H7 (cell line): Measurements from ENCODE around the gene GULP1. TPM values are rescaled to one million over a fixed set of nuclear protein-coding genes. Genes with fewer than 3 reads are reported as not detected.

Source experiments
- DNase-seq: peaks from one replicate; pipeline ENCODE4 v3.0.0; 2012
- H3K27me3 ChIP-seq: 2 replicates; pipeline ENCODE4 v1.6.0; 2011; ENCODE audit warnings: mild to moderate bottlenecking, low read length; ENCODE audit not compliant: control insufficient read depth, insufficient read depth
- H3K36me3 ChIP-seq: replicated peaks from 2 replicates; pipeline ENCODE4 v1.5.1; 2011; ENCODE audit warnings: low read length; ENCODE audit not compliant: control insufficient read depth, insufficient read depth
- H3K4me3 ChIP-seq: 2 replicates; pipeline ENCODE4 v1.5.1; 2011; ENCODE audit warnings: low read depth, mild to moderate bottlenecking, control low read depth, low read length, moderate library complexity; ENCODE audit not compliant: insufficient read depth
- total RNA-seq: library from RNA; depleted of rRNA; stranded (reverse); fragments of >200 nt; shearing (Covaris generic); gene quantifications from 2 replicates; pipeline ENCODE4 v1.2.3, GENCODE V29; 2014

GULP1 gene
- total RNA-seq, 1 experiment from 2014 or later = 49.4 TPM

DNA sequence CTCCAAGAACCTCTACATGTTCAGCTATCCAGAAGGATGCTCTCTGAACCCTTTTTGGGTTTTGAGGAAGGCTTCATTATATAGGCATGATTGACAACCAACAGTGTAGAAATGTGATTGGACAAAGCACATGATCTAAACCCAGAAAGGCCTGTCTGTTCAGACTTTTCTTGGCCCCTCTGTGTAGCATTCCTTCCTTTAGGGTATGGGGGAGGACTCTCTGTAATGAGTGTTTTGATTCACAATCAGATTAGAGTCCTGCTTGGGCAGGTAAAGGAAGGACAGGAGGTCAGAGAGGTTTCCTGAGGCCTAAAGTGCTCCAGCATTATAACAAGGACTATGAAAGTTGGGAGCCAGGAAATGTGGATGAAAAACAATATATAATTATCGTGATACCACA lies 13.6 kb downstream of the GULP1 start:
- DNase-seq = no peak
- Histone ChIP-seq H3K4me3 (no peak overlapping the region), H3K36me3 (no peaks in the 10 kb centered on the region), H3K27me3 (no peaks in the 10 kb centered on the region)

DNA sequence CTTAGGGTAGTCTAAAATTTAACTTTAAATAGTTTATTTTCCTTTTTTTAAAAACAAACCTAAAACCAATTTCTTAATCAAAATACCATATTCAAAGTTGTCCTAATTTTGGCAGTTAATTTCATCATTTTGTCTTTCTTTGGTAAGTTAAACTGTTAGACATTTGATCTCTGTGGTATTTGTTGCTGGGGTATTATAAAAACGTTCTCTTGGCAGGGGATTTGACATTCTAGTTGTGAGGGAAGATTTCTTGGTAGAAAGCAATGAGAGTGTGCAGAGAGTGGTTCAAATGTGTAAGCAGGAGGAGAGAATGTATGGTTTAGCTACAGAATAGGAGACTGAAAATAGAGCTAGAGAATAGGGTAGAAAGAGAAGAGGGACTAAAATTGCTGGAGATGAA lies 14.6 kb downstream of the GULP1 start:
- Histone ChIP-seq H3K36me3 (no peaks in the 10 kb centered on the region), H3K27me3 (no peaks in the 10 kb centered on the region), H3K4me3 (no peak overlapping the region)
- DNase-seq = no peak

DNA sequence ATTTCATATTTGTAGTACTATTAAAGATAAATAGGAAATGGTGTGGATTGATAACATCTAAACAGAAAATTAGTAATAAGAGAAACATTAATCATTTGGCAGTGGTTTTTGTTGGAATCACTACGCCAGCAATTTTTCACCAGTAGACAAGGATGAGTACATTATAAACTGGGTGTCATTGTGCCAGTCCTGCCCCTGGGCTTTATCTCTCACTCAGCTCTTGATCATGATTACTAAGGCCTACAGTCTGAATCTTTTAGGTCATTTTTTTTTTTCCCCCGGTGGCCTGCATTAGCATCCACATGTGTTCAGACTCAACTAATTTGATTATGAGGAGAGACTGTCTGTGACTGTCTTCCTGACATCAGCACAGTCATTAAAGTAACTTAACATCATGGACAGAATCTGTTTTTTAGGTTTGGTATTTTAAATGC lies 16.2 kb downstream of the GULP1 start:
- no peaks in the 10 kb centered on the region for H3K27me3 ChIP-seq
- H3K36me3 ChIP-seq = 0 out of 2 replicates have a peak, but pooled peaks cover 1% of the 10 kb centered on the region
- H3K4me3 ChIP-seq = no peak overlapping the region
- DNase-seq = no peak

GRCh38 chr2:188308483-188308882 lies 16.8 kb downstream of the GULP1 start:
- DNase-seq = no peak
- Histone ChIP-seq H3K4me3 (no peak overlapping the region), H3K27me3 (no peaks in the 10 kb centered on the region), H3K36me3 (0 out of 2 replicates have a peak, but pooled peaks cover 1% of the 10 kb centered on the region)

DNA sequence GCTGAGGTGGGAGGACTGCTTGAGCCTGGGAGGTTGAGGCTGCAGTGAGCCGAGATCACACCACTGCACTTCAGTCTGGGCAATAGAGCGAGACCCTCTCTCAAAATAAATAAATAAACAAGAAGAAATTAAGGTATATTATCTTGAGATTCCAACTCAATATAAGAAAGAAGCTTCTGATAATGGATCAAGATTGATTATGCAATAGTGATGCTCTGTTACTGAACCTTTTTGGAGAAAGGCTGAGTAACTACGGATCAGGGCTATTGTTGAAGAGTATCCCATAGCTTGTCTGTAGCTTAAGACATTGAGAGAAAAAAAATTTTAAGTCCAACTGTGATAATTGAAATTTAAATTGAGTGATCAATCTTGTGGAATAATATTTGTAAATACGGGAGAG lies 17.7 kb downstream of the GULP1 start:
- Histone ChIP-seq H3K27me3 (no peaks in the 10 kb centered on the region), H3K4me3 (no peak overlapping the region)
- DNase-seq = no peak

GRCh38 chr2:188314314-188315054 lies 22.8 kb downstream of the GULP1 start:
- Histone ChIP-seq H3K4me3 (no peak overlapping the region), H3K27me3 (no peaks in the 10 kb centered on the region), H3K36me3 (0 out of 2 replicates have a peak, but pooled peaks cover 1% of the 10 kb centered on the region)
- no peak for DNase-seq

More for the DNA sequence above, 17.7 kb downstream of the GULP1 start:
- 0 out of 2 replicates have a peak, but pooled peaks cover 1% of the 10 kb centered on the region for H3K36me3 ChIP-seq

GRCh38 chr2:188315750-188316149 lies 24.1 kb downstream of the GULP1 start:
- Histone ChIP-seq H3K4me3 (no peak overlapping the region), H3K27me3 (no peaks in the 10 kb centered on the region), H3K36me3 (0 out of 2 replicates have a peak, but pooled peaks cover 1% of the 10 kb centered on the region)
- no peak for DNase-seq

DNA sequence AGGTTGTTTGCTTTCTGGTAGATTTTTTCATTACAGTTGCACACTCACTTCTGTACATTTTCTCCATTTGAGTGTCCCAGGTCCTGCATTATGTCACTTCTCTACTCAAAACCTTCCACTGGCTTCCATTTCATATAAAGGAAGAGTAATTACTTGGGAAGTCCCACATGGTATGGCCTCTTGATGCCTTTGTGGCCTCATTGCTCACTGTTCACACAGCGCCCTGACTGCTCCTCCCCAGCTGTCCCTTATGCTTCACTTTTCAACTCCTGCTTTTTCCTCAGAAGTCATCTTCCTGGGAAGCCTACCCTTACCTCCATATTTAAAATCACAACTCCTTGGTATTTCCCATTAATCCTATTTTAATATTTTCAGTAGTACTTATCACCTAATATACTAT lies 24.7 kb downstream of the GULP1 start:
- DNase-seq = no peak
- no peak overlapping the region for H3K4me3 ChIP-seq

GRCh38 chr2:188316791-188317423 lies 25.2 kb downstream of the GULP1 start:
- DNase-seq = no peak
- Histone ChIP-seq H3K27me3 (no peaks in the 10 kb centered on the region), H3K36me3 (0 out of 2 replicates have a peak, but pooled peaks cover under 1% of the 10 kb centered on the region), H3K4me3 (no peak overlapping the region)

More for the DNA sequence above, 24.7 kb downstream of the GULP1 start:
- Histone ChIP-seq H3K36me3 (0 out of 2 replicates have a peak, but pooled peaks cover 1% of the 10 kb centered on the region), H3K27me3 (no peaks in the 10 kb centered on the region)

DNA sequence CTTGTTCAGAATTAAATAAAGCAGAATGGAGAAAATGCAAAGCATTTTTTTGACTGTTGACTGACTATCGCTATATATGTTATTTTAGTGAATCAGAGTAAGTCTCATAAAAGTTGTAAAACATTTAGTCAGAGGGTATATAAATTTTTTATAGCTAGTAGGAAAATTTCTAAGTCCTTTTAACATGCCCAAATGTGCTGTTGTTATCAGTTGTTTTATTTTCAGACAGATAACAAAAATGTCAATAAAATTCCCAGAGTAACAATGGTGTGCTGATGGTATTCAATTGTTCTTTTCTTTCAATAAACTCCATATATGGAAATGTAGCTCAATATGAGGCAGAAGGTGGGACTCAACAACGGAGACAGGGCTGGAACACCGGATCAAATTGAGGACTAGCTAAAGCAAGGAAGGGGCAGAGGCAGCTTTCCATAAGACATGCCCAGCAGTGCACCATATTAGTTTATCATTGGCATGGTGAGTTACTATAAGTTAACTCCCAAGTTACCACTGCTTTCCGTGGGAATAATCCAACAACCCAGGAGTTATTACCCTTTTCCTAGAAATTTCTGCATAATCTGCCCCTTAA lies 26.6 kb downstream of the GULP1 start:
- Histone ChIP-seq H3K27me3 (no peaks in the 10 kb centered on the region), H3K36me3 (no peaks in the 10 kb centered on the region), H3K4me3 (no peak overlapping the region)
- DNase-seq = no peak

GRCh38 chr2:188319838-188320237 lies 28.2 kb downstream of the GULP1 start:
- no peak for DNase-seq
- H3K4me3 ChIP-seq = no peak overlapping the region
- H3K36me3 ChIP-seq = no peaks in the 10 kb centered on the region
- no peaks in the 10 kb centered on the region for H3K27me3 ChIP-seq

DNA sequence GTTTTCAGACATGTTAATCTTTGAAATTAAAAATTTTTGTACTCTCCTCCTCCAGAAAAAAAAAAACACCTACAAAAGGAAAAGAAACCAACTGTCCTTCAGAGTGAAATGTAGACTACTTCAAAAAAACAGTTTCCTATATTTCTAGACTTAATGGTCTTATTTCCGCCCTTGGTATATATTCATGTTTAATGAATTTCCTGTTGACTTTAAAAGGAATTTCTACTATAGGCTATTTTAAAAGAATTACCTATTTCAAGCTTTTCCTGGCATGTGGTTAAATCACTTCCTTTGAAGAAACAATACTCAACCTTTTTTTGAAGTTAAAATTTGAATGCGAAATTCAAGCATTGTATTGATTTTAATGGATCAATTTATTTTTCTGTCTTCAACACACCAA lies 29.2 kb downstream of the GULP1 start:
- H3K27me3 ChIP-seq = no peaks in the 10 kb centered on the region
- DNase-seq = no peak
- H3K4me3 ChIP-seq = no peak overlapping the region
- no peaks in the 10 kb centered on the region for H3K36me3 ChIP-seq

DNA sequence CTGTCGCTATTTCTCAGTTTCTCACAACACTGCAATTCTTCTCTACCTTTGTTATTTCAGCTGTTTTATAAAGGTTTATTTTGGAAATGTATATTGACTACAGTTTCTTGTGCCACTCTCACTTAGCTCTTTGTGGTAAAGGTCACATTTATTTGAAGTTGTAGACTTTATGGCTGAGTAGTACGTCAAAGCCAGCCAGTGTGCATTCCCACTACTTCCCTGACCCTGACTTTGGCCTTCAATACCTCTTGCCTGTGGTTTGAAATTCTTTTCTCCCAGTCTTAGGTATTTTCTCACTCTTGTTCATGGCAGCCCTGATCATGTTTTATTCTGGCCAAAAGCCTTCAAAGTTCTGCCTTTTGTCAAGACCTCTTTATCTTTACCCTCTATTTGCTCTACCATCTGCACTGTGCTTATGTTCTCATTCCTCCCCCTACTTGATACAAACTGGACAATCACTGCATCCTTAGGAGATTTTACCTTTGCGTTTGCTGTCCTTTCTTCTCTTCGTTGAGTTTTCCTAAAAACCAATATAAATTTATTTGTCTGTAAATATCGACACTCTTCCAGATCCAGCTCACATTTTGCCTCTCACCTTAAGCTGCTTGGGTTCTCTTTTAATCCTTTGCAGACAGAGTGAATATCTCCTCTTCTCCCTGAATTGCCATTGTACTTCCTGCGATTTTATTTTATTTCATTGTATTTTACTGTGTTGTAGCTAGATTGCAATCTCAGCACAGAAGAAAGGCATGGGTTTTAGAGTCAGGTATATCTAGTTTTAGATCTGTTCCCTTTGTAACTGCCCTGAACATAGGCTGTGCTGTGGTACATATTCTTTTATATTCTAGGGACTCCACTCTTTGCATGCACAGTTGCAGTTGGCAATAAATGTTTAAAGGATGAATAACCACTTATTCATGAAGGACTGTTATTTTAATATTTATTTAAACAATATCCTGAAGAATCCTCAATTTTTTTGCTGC lies 31.2 kb downstream of the GULP1 start:
- no peak for DNase-seq
- Histone ChIP-seq H3K36me3 (no peaks in the 10 kb centered on the region), H3K4me3 (no peak overlapping the region), H3K27me3 (no peaks in the 10 kb centered on the region)

DNA sequence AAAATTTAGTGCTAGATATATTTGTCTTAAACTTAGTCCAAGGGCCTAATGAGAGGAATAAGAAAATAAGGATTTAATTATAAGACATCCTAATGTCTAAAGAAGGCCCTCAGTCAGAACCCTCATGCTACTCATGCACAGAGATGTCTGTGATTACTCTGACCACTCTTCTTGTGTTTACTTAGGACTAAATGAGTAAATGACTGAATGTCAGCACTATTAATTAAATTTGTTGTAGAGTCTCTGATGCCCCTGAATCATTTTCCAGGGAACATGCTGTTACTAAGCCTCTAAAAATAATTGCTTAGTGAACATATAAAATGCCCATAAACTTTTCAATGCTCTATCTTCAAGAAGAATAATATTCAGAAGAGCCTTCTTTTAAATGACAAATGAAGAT lies 32.4 kb downstream of the GULP1 start:
- Histone ChIP-seq H3K36me3 (no peaks in the 10 kb centered on the region), H3K27me3 (no peaks in the 10 kb centered on the region), H3K4me3 (no peak overlapping the region)
- no peak for DNase-seq
